ENCODE measurements around the gene AHNAK.

Gene AHNAK

GRCh38 chr11:62573592-62574362 is 27.2 kb upstream of the AHNAK start, which contains the start of gene EEF1G (continued):
- TF ChIP-seq SCRT2 (tag by site-specific recombination; IDR thresholded peaks at IDR 0.05) (no peak), IKZF3 (tag by site-specific recombination; IDR thresholded peaks at IDR 0.05) (0 out of 2 replicates have a peak, but pooled peaks have one; percentile 21), ZNF184 (tag by site-specific recombination; IDR thresholded peaks at IDR 0.05) (peak; percentile 26; the same call in 1 of the 2 replicates), HOXD13 (CRISPR knock-in tag; IDR thresholded peaks at IDR 0.05; ENCODE audit: borderline replicate concordance) (no peak), ZNF48 (tag by site-specific recombination; IDR thresholded peaks at IDR 0.05) (no peak), ZNF394 (tag by site-specific recombination; IDR thresholded peaks at IDR 0.05; ENCODE audit: borderline replicate concordance) (no peak; the same call in 1 of the 2 replicates), HOXC10 (CRISPR knock-in tag; IDR thresholded peaks at IDR 0.05) (no peak), ZNF544 (tag by site-specific recombination; IDR thresholded peaks at IDR 0.05) (no peak), ZNF221 (tag by site-specific recombination; IDR thresholded peaks at IDR 0.05; ENCODE audit: borderline replicate concordance) (no peak), ZNF670 (tag by site-specific recombination; IDR thresholded peaks at IDR 0.05; ENCODE audit: low read depth) (no peak), ZNF585B (tag by site-specific recombination; IDR thresholded peaks at IDR 0.05) (no peak), ZNF501 (tag by site-specific recombination; IDR thresholded peaks at IDR 0.05) (peak; percentile 47; the same call in 1 of the 2 replicates), ZNF214 (tag by site-specific recombination; IDR thresholded peaks at IDR 0.05; ENCODE audit: borderline replicate concordance) (no peak), ZBTB10 (tag by site-specific recombination; IDR thresholded peaks at IDR 0.05) (no peak), ZNF692 (tag by site-specific recombination; IDR thresholded peaks at IDR 0.05) (peak; percentile 53), SP7 (tag by site-specific recombination; IDR thresholded peaks at IDR 0.05) (peak; percentile 56; the same call in 1 of the 2 replicates), ZNF211 (tag by site-specific recombination; IDR thresholded peaks at IDR 0.05; ENCODE audit: low read depth) (no peak), ZNF37A (tag by site-specific recombination; IDR thresholded peaks at IDR 0.05) (no peak), PRDM1 (tag by site-specific recombination; IDR thresholded peaks at IDR 0.05) (no peak), ZBTB6 (tag by site-specific recombination; IDR thresholded peaks at IDR 0.05) (no peak), GLIS2 (tag by site-specific recombination; IDR thresholded peaks at IDR 0.05) (peak; percentile 76), YY1 (tag by site-specific recombination; IDR thresholded peaks at IDR 0.05) (peak; percentile 92), ZBTB17 (tag by site-specific recombination; IDR thresholded peaks at IDR 0.05) (0 out of 2 replicates have a peak, but pooled peaks have one; percentile 9), YY2 (tag by site-specific recombination; IDR thresholded peaks at IDR 0.05) (peak; percentile 84), ZNF76 (tag by site-specific recombination; IDR thresholded peaks at IDR 0.05; ENCODE audit: borderline replicate concordance, low read depth) (peak; percentile 54; the same call in 1 of the 2 replicates), ZNF843 (tag by site-specific recombination; IDR thresholded peaks at IDR 0.05) (no peak), ZBTB44 (tag by site-specific recombination; IDR thresholded peaks at IDR 0.05) (no peak), GLIS1 (tag by site-specific recombination; IDR thresholded peaks at IDR 0.05) (peak; percentile 58), ZNF658 (tag by site-specific recombination; IDR thresholded peaks at IDR 0.05) (no peak), ZNF660 (tag by site-specific recombination; IDR thresholded peaks at IDR 0.05) (peak; percentile 75), ZSCAN16 (tag by site-specific recombination; IDR thresholded peaks at IDR 0.05) (no peak), ZNF580 (tag by site-specific recombination; IDR thresholded peaks at IDR 0.05) (peak; percentile 7; the same call in 1 of the 2 replicates)

Measured in HEK293 (cell line).